DND-41 (cell line): Measurements from ENCODE around the gene PLEKHM3.

Source experiments
- ATAC-seq: fragments of 200-7000 bp; cut with Tn5 transposase; 3 replicates; pipeline ENCODE4 v1.9.1; 2021; ENCODE audit warnings: low read depth; ENCODE audit not compliant: insufficient read depth
- DNase-seq: peaks from one replicate; pipeline ENCODE4 v3.0.0-alpha.2; 2020
- H2AFZ ChIP-seq: 2 replicates; pipeline ENCODE4 v1.6.0; 2012; ENCODE audit warnings: low read depth, low read length
- H3K27ac ChIP-seq: 2 replicates; pipeline ENCODE4 v1.5.1; 2012; ENCODE audit warnings: low read length, inconsistent platforms
- H3K27me3 ChIP-seq: fragments of 200-600 bp; sonication (generic); 2 replicates; pipeline ENCODE4 v1.6.0; 2012; ENCODE audit warnings: low read length, mild to moderate bottlenecking, inconsistent platforms; ENCODE audit not compliant: insufficient read depth, poor library complexity
- H3K36me3 ChIP-seq: 2 replicates; pipeline ENCODE4 v1.5.1; 2012; ENCODE audit warnings: low read length, inconsistent platforms; ENCODE audit not compliant: insufficient read depth
- H3K4me1 ChIP-seq: 2 replicates; pipeline ENCODE4 v1.5.1; 2012; ENCODE audit warnings: mild to moderate bottlenecking, low read length; ENCODE audit not compliant: insufficient read depth
- H3K4me2 ChIP-seq: 2 replicates; pipeline ENCODE4 v1.6.0; 2012; ENCODE audit warnings: mild to moderate bottlenecking, moderate library complexity, low read length, inconsistent platforms; ENCODE audit not compliant: insufficient read depth
- H3K4me3 ChIP-seq, 2 experiments: fragments of 200-600 bp in 1 of 2; shearing (Covaris generic) in 1 of 2; 2 replicates each; pipeline ENCODE4 v1.5.1; 2012 to 2016; ENCODE audit warnings: inconsistent platforms in 2 of 2, low read length in 2 of 2, mild to moderate bottlenecking in 2 of 2, low read depth in 1 of 2, moderate library complexity in 1 of 2
- H3K79me2 ChIP-seq: 2 replicates; pipeline ENCODE4 v1.6.0; 2012; ENCODE audit warnings: low read length, inconsistent platforms; ENCODE audit not compliant: insufficient read depth
- H3K9ac ChIP-seq: 2 replicates; pipeline ENCODE4 v1.6.0; 2012; ENCODE audit warnings: low read depth, mild to moderate bottlenecking, inconsistent platforms, low read length, moderate library complexity
- H3K9me3 ChIP-seq: 2 replicates; pipeline ENCODE4 v1.5.1; 2012; ENCODE audit warnings: low read length, moderate library complexity, mild to moderate bottlenecking, inconsistent platforms; ENCODE audit not compliant: insufficient read depth, severe bottlenecking
- H4K20me1 ChIP-seq: 2 replicates; pipeline ENCODE4 v1.6.0; 2012; ENCODE audit warnings: low read length; ENCODE audit not compliant: insufficient read depth
- CTCF ChIP-seq: IDR thresholded peaks from 2 replicates; pipeline ENCODE4 v1.5.1; 2012; ENCODE audit warnings: borderline replicate concordance, low read length, moderate library complexity, mild to moderate bottlenecking; ENCODE audit not compliant: poor library complexity, severe bottlenecking; ENCODE audit errors: extremely low read depth
- EZH2 ChIP-seq: IDR thresholded peaks from 3 replicates; pipeline ENCODE4 v1.6.1; 2012; ENCODE audit warnings: borderline replicate concordance, low read depth, mild to moderate bottlenecking, moderate library complexity, low read length, inconsistent platforms; ENCODE audit not compliant: severe bottlenecking

Gene PLEKHM3

GRCh38 chr2:207819021-207819797 lies 206.1 kb downstream of the PLEKHM3 start:
- H3K79me2 ChIP-seq: no peaks in the 10 kb centered on the region
- H3K27ac ChIP-seq: no peak overlapping the region
- no peak overlapping the region for H3K9ac ChIP-seq
- H3K4me2 ChIP-seq: no peak overlapping the region
- H3K27me3 ChIP-seq: no peaks in the 10 kb centered on the region
- H2AFZ ChIP-seq: no peak overlapping the region
- no peaks in the 10 kb centered on the region for H3K9me3 ChIP-seq
- TF ChIP-seq CTCF: no peak
- no peak for TF ChIP-seq EZH2
- DNase-seq (no peak), ATAC-seq (no peak)
- no peaks in the 10 kb centered on the region for H4K20me1 ChIP-seq
- H3K4me3 ChIP-seq: no peak overlapping the region
- no peaks in the 10 kb centered on the region for H3K4me1 ChIP-seq
- H3K36me3 ChIP-seq: no peaks in the 10 kb centered on the region

- no peaks in the 10 kb centered on the region for H3K27me3 ChIP-seq
- H2AFZ ChIP-seq: no peak overlapping the region
- no peak overlapping the region for H3K4me2 ChIP-seq
- ATAC-seq (no peak), DNase-seq (no peak)
- H4K20me1 ChIP-seq: no peaks in the 10 kb centered on the region
- H3K27ac ChIP-seq: no peak overlapping the region
- no peaks in the 10 kb centered on the region for H3K9me3 ChIP-seq
- H3K36me3 ChIP-seq: no peaks in the 10 kb centered on the region
- TF ChIP-seq EZH2: no peak
- no peak for TF ChIP-seq CTCF
- no peaks in the 10 kb centered on the region for H3K4me1 ChIP-seq
- H3K4me3 ChIP-seq: no peak overlapping the region
- no peaks in the 10 kb centered on the region for H3K79me2 ChIP-seq
- no peak overlapping the region for H3K9ac ChIP-seq
Measured at GRCh38 chr2:207816546-207816945, 208.8 kb downstream of the PLEKHM3 start.

GRCh38 chr2:207815254-207815653 lies 210.1 kb downstream of the PLEKHM3 start:
- Histone ChIP-seq H3K27ac (no peak overlapping the region), H3K4me3 (no peak overlapping the region), H3K4me1 (no peaks in the 10 kb centered on the region), H4K20me1 (no peaks in the 10 kb centered on the region), H3K79me2 (no peaks in the 10 kb centered on the region), H2AFZ (no peak overlapping the region), H3K36me3 (no peaks in the 10 kb centered on the region), H3K4me2 (no peak overlapping the region), H3K9me3 (no peaks in the 10 kb centered on the region), H3K9ac (no peak overlapping the region), H3K27me3 (no peaks in the 10 kb centered on the region)
- ATAC-seq: no peak
- no peak for DNase-seq
- TF ChIP-seq CTCF (no peak), EZH2 (no peak)
